ENCODE data around the gene NFIA.

NFIA gene

GRCh38 chr1:61375082-61375880 lies 292.9 kb downstream of the NFIA start:
- no peak overlapping the region for H3K4me3 ChIP-seq
- H3K27ac ChIP-seq, result no peak overlapping the region
- no peak for DNase-seq (ENCODE audit: low spot score)
- TF ChIP-seq CTCF (IDR thresholded peaks at IDR 0.05), result no peak

- TF ChIP-seq CTCF (IDR thresholded peaks at IDR 0.05), result no peak
Measured at GRCh38 chr1:61376151-61376550, 293.8 kb downstream of the NFIA start.

GRCh38 chr1:61377242-61377958 lies 295.0 kb downstream of the NFIA start:
- TF ChIP-seq CTCF (IDR thresholded peaks at IDR 0.05), result no peak
- DNase-seq (ENCODE audit: low spot score), result no peak
- Histone ChIP-seq H3K4me3 (no peak overlapping the region), H3K27ac (no peak overlapping the region)

More at GRCh38 chr1:61376151-61376550, 293.8 kb downstream of the NFIA start:
- DNase-seq (ENCODE audit: low spot score), result no peak
- Histone ChIP-seq H3K4me3 (no peak overlapping the region), H3K27ac (no peak overlapping the region)

GRCh38 chr1:61378494-61379180 lies 296.3 kb downstream of the NFIA start:
- no peak for DNase-seq (ENCODE audit: low spot score)
- Histone ChIP-seq H3K4me3 (no peak overlapping the region), H3K27ac (no peak overlapping the region)
- no peak for TF ChIP-seq CTCF (IDR thresholded peaks at IDR 0.05)

- no peak for TF ChIP-seq CTCF (IDR thresholded peaks at IDR 0.05)
- Histone ChIP-seq H3K4me3 (no peak overlapping the region), H3K27ac (no peak overlapping the region)
- DNase-seq (ENCODE audit: low spot score), result no peak
Measured at GRCh38 chr1:61379693-61380092, 297.3 kb downstream of the NFIA start.

- no peak overlapping the region for H3K4me3 ChIP-seq
- no peak for DNase-seq (ENCODE audit: low spot score)
- no peak overlapping the region for H3K27ac ChIP-seq
- TF ChIP-seq CTCF (IDR thresholded peaks at IDR 0.05), result no peak
Measured at GRCh38 chr1:61380561-61380960, 298.2 kb downstream of the NFIA start.

All from coronary artery (tissue), 2 donors.